Activated CD8-positive, alpha-beta T cell treated with anti-CD3 and anti-CD28 coated beads for 36 hours (primary cell): ENCODE results near the gene LDHAL6B. TPM values are rescaled to one million over a fixed set of nuclear protein-coding genes. Genes with fewer than 3 reads are reported as not detected.

Experiments used
- ATAC-seq: fragments of 200-7000 bp; cut with Tn5 transposase; one replicate; pipeline ENCODE4 v1.10.0; 2021; ENCODE audit warnings: mild to moderate bottlenecking, moderate library complexity
- CTCF ChIA-PET: fragments of 350-600 bp; sonication (Branson Sonifier 250); formaldehyde crosslinking; loops from one replicate; lab custom pipeline; 2021; ENCODE audit warnings: antibody characterized with exemption; lab: Charles Lee
- POLR2A ChIA-PET: fragments of 350-600 bp; sonication (Branson Sonifier 250); formaldehyde crosslinking; loops from one replicate; lab custom pipeline; 2021; ENCODE audit warnings: antibody characterized with exemption; lab: Charles Lee
- DNase-seq: peaks from one replicate; pipeline ENCODE4 v3.0.0-alpha.2; 2020
- H3K27ac Mint-ChIP-seq: one replicate; pipeline ENCODE4 v1.8.0; 2021; ENCODE audit warnings: mild to moderate bottlenecking, mixed read lengths
- H3K27me3 Mint-ChIP-seq: one replicate; pipeline ENCODE4 v1.8.0; 2021; ENCODE audit warnings: mixed read lengths
- H3K36me3 Mint-ChIP-seq: one replicate; pipeline ENCODE4 v1.8.0; 2021; ENCODE audit warnings: low read depth, mixed read lengths
- H3K4me1 Mint-ChIP-seq: one replicate; pipeline ENCODE4 v1.8.0; 2021; ENCODE audit warnings: low read depth, mixed read lengths
- H3K4me3 Mint-ChIP-seq: one replicate; pipeline ENCODE4 v1.8.0; 2021; ENCODE audit warnings: mild to moderate bottlenecking, moderate library complexity, mixed read lengths
- H3K9me3 Mint-ChIP-seq: one replicate; pipeline ENCODE4 v1.8.0; 2021; ENCODE audit warnings: mixed read lengths
- CTCF ChIP-seq: fragments of 200-600 bp; IDR thresholded peaks from one replicate; pipeline ENCODE4 v1.8.0; 2022; ENCODE audit warnings: antibody characterized with exemption, mild to moderate bottlenecking
- intact Hi-C: fragments of 100-400 bp; cut with micrococcal nuclease; formaldehyde crosslinking; loops from one replicate; pipeline ENCODE4 v1.10.0; 2022
- total RNA-seq, 2 experiments: library from RNA; stranded (reverse); gene quantifications; one replicate each; pipeline ENCODE4 v1.2.3, GENCODE V29; 2021

Gene LDHAL6B
- total RNA-seq, 2 experiments from 2014 or later = not detected

- no peak for TF ChIP-seq CTCF
- CTCF ChIA-PET = no interaction called here
- Mint-ChIP-seq H3K4me3 (no peak overlapping the region), H3K4me1 (peaks cover 7% of the 10 kb centered on the region), H3K36me3 (no peaks in the 10 kb centered on the region), H3K9me3 (no peaks in the 10 kb centered on the region), H3K27ac (no peak overlapping the region), H3K27me3 (peaks cover 4% of the 10 kb centered on the region)
- ATAC-seq (no peak), DNase-seq (no peak)
- POLR2A ChIA-PET = no interaction called here
- intact Hi-C loops = loop anchor here (10.0 kb wide), 1 partner anchor 69 kb away; no protein-coding TSS in a partner anchor
Measured at GRCh38 chr15:59243622-59244021, 37.0 kb downstream of the LDHAL6B start.

- H3K27me3 Mint-ChIP-seq = peaks cover 4% of the 10 kb centered on the region
- ChIA-PET CTCF (no interaction called here), POLR2A (no interaction called here)
- intact Hi-C loops = loop anchor here (10.0 kb wide), 1 partner anchor 70 kb away; no protein-coding TSS in a partner anchor
- no peak for TF ChIP-seq CTCF
- H3K27ac Mint-ChIP-seq = no peak overlapping the region
- H3K36me3 Mint-ChIP-seq = no peaks in the 10 kb centered on the region
- no peaks in the 10 kb centered on the region for H3K9me3 Mint-ChIP-seq
- peaks cover 10% of the 10 kb centered on the region for H3K4me1 Mint-ChIP-seq
- DNase-seq = peak; percentile 26
- peak; percentile 60 for ATAC-seq
- H3K4me3 Mint-ChIP-seq = no peak overlapping the region
Measured at GRCh38 chr15:59244337-59244736, 37.7 kb downstream of the LDHAL6B start.

GRCh38 chr15:59245559-59245958 lies 38.9 kb downstream of the LDHAL6B start:
- Mint-ChIP-seq H3K36me3 (no peaks in the 10 kb centered on the region), H3K27ac (no peak overlapping the region), H3K4me3 (no peak overlapping the region), H3K9me3 (no peaks in the 10 kb centered on the region), H3K27me3 (peaks cover 4% of the 10 kb centered on the region), H3K4me1 (peaks cover 13% of the 10 kb centered on the region)
- intact Hi-C loops = loop anchor here (10.0 kb wide), 1 partner anchor 71 kb away; no protein-coding TSS in a partner anchor
- POLR2A ChIA-PET = interaction anchor here (1.4 kb wide), 1 partner anchor 22 kb away, joined by 3 read pairs; no protein-coding TSS in a partner anchor
- DNase-seq = no peak
- no peak for TF ChIP-seq CTCF
- no peak for ATAC-seq
- CTCF ChIA-PET = interaction anchor here (0.9 to 3.5 kb wide), 5 partner anchors 10 to 289 kb away, joined by 4 to 29 read pairs (median 5); no protein-coding TSS in a partner anchor

GRCh38 chr15:59247364-59247763 lies 40.7 kb downstream of the LDHAL6B start:
- intact Hi-C loops = loop anchor here (2.0 to 10.0 kb wide), 2 partner anchors 73 to 245 kb away; no protein-coding TSS in a partner anchor
- peaks cover 2% of the 10 kb centered on the region for H3K27me3 Mint-ChIP-seq
- no peak overlapping the region for H3K4me3 Mint-ChIP-seq
- POLR2A ChIA-PET = interaction anchor here (0.6 kb wide), 1 partner anchor 214 kb away, joined by 4 read pairs; no protein-coding TSS in a partner anchor
- ATAC-seq (peak; percentile 69), DNase-seq (peak; percentile 79)
- H3K36me3 Mint-ChIP-seq = no peaks in the 10 kb centered on the region
- peak; percentile 69 for TF ChIP-seq CTCF
- CTCF ChIA-PET = interaction anchor here (0.6 to 3.5 kb wide), 26 partner anchors 9 to 346 kb away, joined by 3 to 29 read pairs (median 4); no protein-coding TSS in a partner anchor
- H3K9me3 Mint-ChIP-seq = no peaks in the 10 kb centered on the region
- H3K27ac Mint-ChIP-seq = no peak overlapping the region
- peaks cover 19% of the 10 kb centered on the region for H3K4me1 Mint-ChIP-seq

GRCh38 chr15:59249816-59250215 lies 43.2 kb downstream of the LDHAL6B start:
- DNase-seq (no peak), ATAC-seq (no peak)
- ChIA-PET CTCF (no interaction called here), POLR2A (no interaction called here)
- no peak for TF ChIP-seq CTCF
- H3K4me1 Mint-ChIP-seq = peaks cover 12% of the 10 kb centered on the region
- no peak overlapping the region for H3K27ac Mint-ChIP-seq
- H3K9me3 Mint-ChIP-seq = no peaks in the 10 kb centered on the region
- H3K4me3 Mint-ChIP-seq = no peak overlapping the region
- intact Hi-C loops = loop anchor here (10.0 kb wide), 1 partner anchor 75 kb away; no protein-coding TSS in a partner anchor
- H3K36me3 Mint-ChIP-seq = no peaks in the 10 kb centered on the region
- H3K27me3 Mint-ChIP-seq = peaks cover 2% of the 10 kb centered on the region
